K562 (cell line): Measurements from ENCODE around the gene CLEC3B. TPM values are rescaled to one million over a fixed set of nuclear protein-coding genes. Genes with fewer than 3 reads are reported as not detected.
A peak's percentile ranks its signal among the peaks of the same experiment; 100 is the strongest.

Source experiments
- ARID2 ChIP-seq: fragments of 450-650 bp; IDR thresholded peaks from 2 replicates; pipeline ENCODE4 v1.6.1; 2017; ENCODE audit warnings: antibody characterized with exemption, mild to moderate bottlenecking
- BCL6 ChIP-seq: fragments of 250-450 bp; sonication (Bioruptor Pico); IDR thresholded peaks from 2 replicates; pipeline ENCODE4 v1.4.0; 2020
- FOXA3 ChIP-seq, 2 experiments: fragments of 450-650 bp in 1 of 2; sonication (generic) in 1 of 2; formaldehyde crosslinking; IDR thresholded peaks in 1 of 2; conservative IDR thresholded peaks in 1 of 2; 2 replicates each; pipeline versions ENCODE4 v1.4.0 to v1.8.0; 2020 to 2022; ENCODE audit warnings: mild to moderate bottlenecking in 2 of 2, missing genetic modification reagents in 1 of 2
- HOXB6 ChIP-seq: fragments of 250-450 bp; sonication (Bioruptor Pico); IDR thresholded peaks from 2 replicates; pipeline ENCODE4 v1.5.1; 2022; ENCODE audit warnings: mild to moderate bottlenecking, borderline replicate concordance
- MCM3 ChIP-seq: fragments of 450-650 bp; IDR thresholded peaks from 2 replicates; pipeline ENCODE4 v1.6.1; 2016
- MIER1 ChIP-seq: fragments of 450-650 bp; IDR thresholded peaks from 2 replicates; pipeline ENCODE4 v1.6.1; 2016; ENCODE audit warnings: antibody characterized with exemption, mild to moderate bottlenecking, low read depth
- POLR3G ChIP-seq: IDR thresholded peaks from 2 replicates; pipeline ENCODE4 v1.6.1; 2011; ENCODE audit not compliant: insufficient read length, insufficient replicate concordance; ENCODE audit errors: extremely low read depth
- POU5F1 ChIP-seq: fragments of 150-350 bp; IDR thresholded peaks from 2 replicates; pipeline ENCODE4 v1.6.1; 2014; ENCODE audit warnings: borderline replicate concordance, low read length, low read depth, mild to moderate bottlenecking; ENCODE audit not compliant: partially characterized antibody
- SAFB ChIP-seq: fragments of 200-400 bp; formaldehyde crosslinking; IDR thresholded peaks from 2 replicates; pipeline ENCODE4 v1.6.1; 2017; ENCODE audit warnings: low read depth, low read length, borderline replicate concordance
- ZNF239 ChIP-seq: fragments of 250-450 bp; sonication (Bioruptor Pico); IDR thresholded peaks from 2 replicates; pipeline ENCODE4 v1.4.0; 2020; ENCODE audit warnings: mild to moderate bottlenecking
- ZNF589 ChIP-seq: fragments of 200-800 bp; sonication (Bioruptor generic); IDR thresholded peaks from 2 replicates; pipeline ENCODE4 v1.6.1; 2016; ENCODE audit warnings: low read depth, missing genetic modification characterization, missing compliant biosample characterization
- ZNF717 ChIP-seq: fragments of 250-450 bp; sonication (Bioruptor Pico); IDR thresholded peaks from 2 replicates; pipeline ENCODE4 v1.5.0; 2021
- polyA plus RNA-seq, 8 experiments: library from polyadenylated mRNA; depleted of rRNA in 4 of 8; stranded (reverse) in 5 of 8; unstranded in 3 of 8; fragments of >200 nt; fragmentation: Nextera tagmentation in 2 of 8; fragmentation: Illumina TruSeq in 1 of 8; extraction: Ambion mirVana in 2 of 8; extraction: Trizol in 1 of 8; gene quantifications; 2 replicates each; pipeline versions ENCODE4 v1.2.1 to v1.2.3, GENCODE V29; 2011 to 2014; ENCODE audit warnings: inconsistent platforms in 1 of 8, missing spikeins in 1 of 8
- small RNA-seq: library from RNA; depleted of rRNA; stranded (forward); fragments of <200 nt; gene quantifications from one replicate; pipeline ENCODE3, GENCODE V24; 2014
- total RNA-seq, 7 experiments: library from RNA; depleted of rRNA in 6 of 7; stranded (reverse); fragments of >200 nt in 6 of 7; fragmentation: Illumina TruSeq in 2 of 7; extraction: Trizol in 2 of 7; gene quantifications; 2 replicates each; pipeline versions ENCODE4 v1.2.1 to v1.2.3, GENCODE V29; 2011 to 2021; ENCODE audit warnings: low replicate concordance in 1 of 7
- TF ChIP-seq, protein P1 (sequence below): fragments of 250-450 bp; sonication (Bioruptor Pico); IDR thresholded peaks from 2 replicates; pipeline ENCODE4 v1.8.0; 2022; ENCODE audit warnings: inconsistent platforms

Gene CLEC3B
- total and polyA plus RNA-seq, 9 of the 15 experiments (the other 6 are each of a cell fraction or from before 2014, with no cell fraction given) = not detected

DNA sequence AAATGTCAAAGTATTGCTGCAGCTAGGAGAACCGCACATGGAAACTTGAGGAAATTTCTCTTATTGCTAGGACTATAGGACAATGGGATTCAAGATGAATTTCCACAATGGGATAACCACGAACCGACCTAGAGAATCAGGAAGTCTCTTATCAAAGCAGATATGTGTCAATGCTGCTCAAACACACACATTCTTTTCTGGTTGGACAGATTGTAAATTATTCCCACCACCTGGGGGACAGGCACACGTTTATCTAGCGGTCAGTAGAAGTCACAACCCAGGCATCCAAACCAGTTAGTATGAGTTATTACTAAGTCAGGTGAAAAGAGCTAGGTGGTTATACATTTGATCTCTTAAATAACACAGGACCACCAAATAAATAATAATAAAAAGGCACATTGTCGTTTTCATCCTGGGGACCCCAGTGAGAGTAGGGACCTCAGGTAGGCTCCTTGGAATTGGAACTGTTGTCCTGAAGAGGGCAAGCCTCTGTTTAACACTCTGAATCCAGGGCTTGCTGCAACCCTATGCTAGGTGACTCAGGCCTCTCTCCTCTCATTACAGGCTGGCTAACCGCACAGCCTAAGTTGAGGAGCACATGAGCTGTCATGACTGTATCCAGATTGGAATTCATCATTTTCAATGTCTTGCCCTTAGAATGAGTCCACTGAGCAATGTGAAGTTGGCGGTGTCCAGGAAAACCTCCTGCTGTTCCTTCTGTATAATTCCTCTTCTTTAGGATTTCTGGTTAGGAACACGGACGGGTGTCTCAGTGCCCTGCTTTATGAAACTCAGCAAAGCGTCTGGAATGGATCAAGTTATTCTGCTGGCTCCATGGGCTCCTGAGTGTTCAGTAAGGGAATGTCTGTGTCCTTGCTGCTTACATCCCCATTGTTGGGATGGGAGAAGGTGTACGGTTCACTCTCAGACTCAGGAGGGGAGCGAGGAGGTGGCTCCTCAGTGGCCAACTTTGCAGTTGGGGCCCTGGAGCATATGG is 59.0 kb downstream of the CLEC3B start (continued):
- TF ChIP-seq, protein P1, sequence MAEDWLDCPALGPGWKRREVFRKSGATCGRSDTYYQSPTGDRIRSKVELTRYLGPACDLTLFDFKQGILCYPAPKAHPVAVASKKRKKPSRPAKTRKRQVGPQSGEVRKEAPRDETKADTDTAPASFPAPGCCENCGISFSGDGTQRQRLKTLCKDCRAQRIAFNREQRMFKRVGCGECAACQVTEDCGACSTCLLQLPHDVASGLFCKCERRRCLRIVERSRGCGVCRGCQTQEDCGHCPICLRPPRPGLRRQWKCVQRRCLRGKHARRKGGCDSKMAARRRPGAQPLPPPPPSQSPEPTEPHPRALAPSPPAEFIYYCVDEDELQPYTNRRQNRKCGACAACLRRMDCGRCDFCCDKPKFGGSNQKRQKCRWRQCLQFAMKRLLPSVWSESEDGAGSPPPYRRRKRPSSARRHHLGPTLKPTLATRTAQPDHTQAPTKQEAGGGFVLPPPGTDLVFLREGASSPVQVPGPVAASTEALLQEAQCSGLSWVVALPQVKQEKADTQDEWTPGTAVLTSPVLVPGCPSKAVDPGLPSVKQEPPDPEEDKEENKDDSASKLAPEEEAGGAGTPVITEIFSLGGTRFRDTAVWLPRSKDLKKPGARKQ = no peak
- no peak for TF ChIP-seq ARID2
- TF ChIP-seq HOXB6 (CRISPR knock-in tag) = no peak
- no peak for TF ChIP-seq ZNF239
- TF ChIP-seq MIER1 = no peak
- no peak for TF ChIP-seq BCL6 (CRISPR knock-in tag)
- no peak for TF ChIP-seq POLR3G
- no peak for TF ChIP-seq POU5F1
- peak; percentile 55 to 57; a peak in 2 of 4 replicates for TF ChIP-seq FOXA3 (CRISPR knock-in tag; conservative IDR thresholded peaks at IDR 0.05 in 1 of 2, IDR thresholded peaks at IDR 0.05 in 1 of 2)
- TF ChIP-seq MCM3 = no peak
- TF ChIP-seq ZNF589 (CRISPR knock-in tag) = 0 out of 2 replicates have a peak, but pooled peaks have one; percentile 53
- TF ChIP-seq SAFB = no peak
- no peak for TF ChIP-seq ZNF717 (CRISPR knock-in tag)

Small RNAs within 50 kb of the gene (small RNA-seq; reads per million reads assigned to genes)
- not detected for gene RNU5B-3P

Other genes with a start within 250 kb of the CLEC3B start
- 0.65 and 0.86 TPM in 2 replicates for gene TMEM42, start 164.4 kb upstream of the CLEC3B start, total RNA-seq (2014; rRNA removed)
- 0.93 and 1.1 TPM in 2 replicates for gene TMEM42, start 164.4 kb upstream of the CLEC3B start, total RNA-seq (2014; rRNA removed; fragmentation: Illumina TruSeq; extraction: Trizol)
- 0.87 and 1.1 TPM in 2 replicates for gene TMEM42, start 164.4 kb upstream of the CLEC3B start, total RNA-seq (2015; rRNA removed; fragmentation: Illumina TruSeq; extraction: Trizol)
- 1.6 TPM in 2 replicates for gene TMEM42, start 164.4 kb upstream of the CLEC3B start, total RNA-seq (2021)
- 1.6 and 2.2 TPM in 2 replicates for gene TMEM42, start 164.4 kb upstream of the CLEC3B start, polyA plus RNA-seq (2011; rRNA removed)
- gene TMEM42, start 164.4 kb upstream of the CLEC3B start, polyA plus RNA-seq (2014; fragmentation: Illumina TruSeq; extraction: Trizol) = 0.86 and 0.89 TPM in 2 replicates
- gene TMEM42, start 164.4 kb upstream of the CLEC3B start, polyA plus RNA-seq (2014; fragmentation: Nextera tagmentation; extraction: Ambion mirVana) = under 1 TPM; 0.53 to 0.98 TPM
- 0.90 and 0.96 TPM in 2 replicates for gene TMEM42, start 164.4 kb upstream of the CLEC3B start, polyA plus RNA-seq (2014; rRNA removed)
- not detected in 2 replicates for gene TGM4, start 151.7 kb upstream of the CLEC3B start, total RNA-seq (2014; rRNA removed)
- gene TGM4, start 151.7 kb upstream of the CLEC3B start, total RNA-seq (2014; rRNA removed; fragmentation: Illumina TruSeq; extraction: Trizol) = not detected in 2 replicates
- gene TGM4, start 151.7 kb upstream of the CLEC3B start, total RNA-seq (2015; rRNA removed; fragmentation: Illumina TruSeq; extraction: Trizol) = not detected in 2 replicates
- gene TGM4, start 151.7 kb upstream of the CLEC3B start, total RNA-seq (2021) = not detected in 2 replicates
- not detected in 2 replicates for gene TGM4, start 151.7 kb upstream of the CLEC3B start, polyA plus RNA-seq (2011; rRNA removed)
- not detected in 2 replicates for gene TGM4, start 151.7 kb upstream of the CLEC3B start, polyA plus RNA-seq (2014; fragmentation: Illumina TruSeq; extraction: Trizol)
- gene TGM4, start 151.7 kb upstream of the CLEC3B start, polyA plus RNA-seq (2014; fragmentation: Nextera tagmentation; extraction: Ambion mirVana) = not detected
- gene TGM4, start 151.7 kb upstream of the CLEC3B start, polyA plus RNA-seq (2014; rRNA removed) = not detected in 2 replicates
- gene ZDHHC3, start 50.1 kb upstream of the CLEC3B start, total RNA-seq (2014; rRNA removed) = 77.1 and 78.6 TPM in 2 replicates
- gene ZDHHC3, start 50.1 kb upstream of the CLEC3B start, total RNA-seq (2014; rRNA removed; fragmentation: Illumina TruSeq; extraction: Trizol) = 60.2 and 61.9 TPM in 2 replicates
- 62.0 and 67.2 TPM in 2 replicates for gene ZDHHC3, start 50.1 kb upstream of the CLEC3B start, total RNA-seq (2015; rRNA removed; fragmentation: Illumina TruSeq; extraction: Trizol)
- 78.4 and 81.8 TPM in 2 replicates for gene ZDHHC3, start 50.1 kb upstream of the CLEC3B start, total RNA-seq (2021)
- 120 and 137 TPM in 2 replicates for gene ZDHHC3, start 50.1 kb upstream of the CLEC3B start, polyA plus RNA-seq (2011; rRNA removed)
- gene ZDHHC3, start 50.1 kb upstream of the CLEC3B start, polyA plus RNA-seq (2014; fragmentation: Illumina TruSeq; extraction: Trizol) = 98.3 and 100 TPM in 2 replicates
- gene ZDHHC3, start 50.1 kb upstream of the CLEC3B start, polyA plus RNA-seq (2014; fragmentation: Nextera tagmentation; extraction: Ambion mirVana) = 10 to 100 TPM; 10.3 to 11.5 TPM
- gene ZDHHC3, start 50.1 kb upstream of the CLEC3B start, polyA plus RNA-seq (2014; rRNA removed) = 50.4 and 57.0 TPM in 2 replicates
- gene EXOSC7, start 50.1 kb upstream of the CLEC3B start, total RNA-seq (2014; rRNA removed) = 112 and 119 TPM in 2 replicates
- 119 TPM in 2 replicates for gene EXOSC7, start 50.1 kb upstream of the CLEC3B start, total RNA-seq (2014; rRNA removed; fragmentation: Illumina TruSeq; extraction: Trizol)
- 105 and 107 TPM in 2 replicates for gene EXOSC7, start 50.1 kb upstream of the CLEC3B start, total RNA-seq (2015; rRNA removed; fragmentation: Illumina TruSeq; extraction: Trizol)
- gene EXOSC7, start 50.1 kb upstream of the CLEC3B start, total RNA-seq (2021) = 87.4 and 98.3 TPM in 2 replicates
- gene EXOSC7, start 50.1 kb upstream of the CLEC3B start, polyA plus RNA-seq (2011; rRNA removed) = 132 and 154 TPM in 2 replicates
- 88.5 and 99.2 TPM in 2 replicates for gene EXOSC7, start 50.1 kb upstream of the CLEC3B start, polyA plus RNA-seq (2014; fragmentation: Illumina TruSeq; extraction: Trizol)
- 100 to 1,000 TPM; 236 to 237 TPM for gene EXOSC7, start 50.1 kb upstream of the CLEC3B start, polyA plus RNA-seq (2014; fragmentation: Nextera tagmentation; extraction: Ambion mirVana)
- 110 and 134 TPM in 2 replicates for gene EXOSC7, start 50.1 kb upstream of the CLEC3B start, polyA plus RNA-seq (2014; rRNA removed)
- 5.2 and 6.4 TPM in 2 replicates for gene CDCP1, start 120.1 kb downstream of the CLEC3B start, total RNA-seq (2014; rRNA removed)
- 5.5 and 6.5 TPM in 2 replicates for gene CDCP1, start 120.1 kb downstream of the CLEC3B start, total RNA-seq (2014; rRNA removed; fragmentation: Illumina TruSeq; extraction: Trizol)
- 5.0 and 5.1 TPM in 2 replicates for gene CDCP1, start 120.1 kb downstream of the CLEC3B start, total RNA-seq (2015; rRNA removed; fragmentation: Illumina TruSeq; extraction: Trizol)
- 13.9 and 16.4 TPM in 2 replicates for gene CDCP1, start 120.1 kb downstream of the CLEC3B start, total RNA-seq (2021)
- 13.9 and 14.5 TPM in 2 replicates for gene CDCP1, start 120.1 kb downstream of the CLEC3B start, polyA plus RNA-seq (2011; rRNA removed)
- gene CDCP1, start 120.1 kb downstream of the CLEC3B start, polyA plus RNA-seq (2014; fragmentation: Illumina TruSeq; extraction: Trizol) = 9.8 and 11.2 TPM in 2 replicates
- 1 to 10 TPM; 3.9 to 4.8 TPM for gene CDCP1, start 120.1 kb downstream of the CLEC3B start, polyA plus RNA-seq (2014; fragmentation: Nextera tagmentation; extraction: Ambion mirVana)
- gene CDCP1, start 120.1 kb downstream of the CLEC3B start, polyA plus RNA-seq (2014; rRNA removed) = 5.1 and 6.0 TPM in 2 replicates
- 23.6 and 24.7 TPM in 2 replicates for gene TMEM158, start 200.0 kb downstream of the CLEC3B start, total RNA-seq (2014; rRNA removed)
- gene TMEM158, start 200.0 kb downstream of the CLEC3B start, total RNA-seq (2014; rRNA removed; fragmentation: Illumina TruSeq; extraction: Trizol) = 6.8 and 9.5 TPM in 2 replicates
- 3.7 and 4.1 TPM in 2 replicates for gene TMEM158, start 200.0 kb downstream of the CLEC3B start, total RNA-seq (2015; rRNA removed; fragmentation: Illumina TruSeq; extraction: Trizol)
- 33.2 and 46.5 TPM in 2 replicates for gene TMEM158, start 200.0 kb downstream of the CLEC3B start, total RNA-seq (2021)
- gene TMEM158, start 200.0 kb downstream of the CLEC3B start, polyA plus RNA-seq (2011; rRNA removed) = 17.0 and 32.4 TPM in 2 replicates
- gene TMEM158, start 200.0 kb downstream of the CLEC3B start, polyA plus RNA-seq (2014; fragmentation: Illumina TruSeq; extraction: Trizol) = 8.4 and 12.6 TPM in 2 replicates
- gene TMEM158, start 200.0 kb downstream of the CLEC3B start, polyA plus RNA-seq (2014; fragmentation: Nextera tagmentation; extraction: Ambion mirVana) = 1 to 10 TPM; 2.2 to 2.6 TPM
- gene TMEM158, start 200.0 kb downstream of the CLEC3B start, polyA plus RNA-seq (2014; rRNA removed) = 18.9 and 24.6 TPM in 2 replicates